GM10266 (cell line): ENCODE results near the gene CALHM2.

ENCODE experiments used
- DNase-seq: peaks from one replicate; pipeline ENCODE4 v3.0.0; 2012; ENCODE audit errors: extremely low spot score
- CTCF ChIP-seq: IDR thresholded peaks from 2 replicates; pipeline ENCODE4 v1.5.1; 2012; ENCODE audit warnings: mild to moderate bottlenecking, low read depth; ENCODE audit not compliant: control insufficient read depth, insufficient read depth; ENCODE audit errors: missing control alignments

The CALHM2 gene

GRCh38 chr10:103448746-103449145, 3.4 kb downstream of the CALHM2 start:
- TF ChIP-seq CTCF, result no peak
- DNase-seq, result no peak

GRCh38 chr10:103447187-103447586, 5.0 kb downstream of the CALHM2 start:
- DNase-seq, result no peak

GRCh38 chr10:103445767-103446567, 6.2 kb downstream of the CALHM2 start:
- TF ChIP-seq CTCF, result no peak
- no peak for DNase-seq

More at GRCh38 chr10:103447187-103447586, 5.0 kb downstream of the CALHM2 start:
- TF ChIP-seq CTCF, result no peak

GRCh38 chr10:103445366-103445765, 6.8 kb downstream of the CALHM2 start:
- TF ChIP-seq CTCF, result no peak
- no peak for DNase-seq

DNA sequence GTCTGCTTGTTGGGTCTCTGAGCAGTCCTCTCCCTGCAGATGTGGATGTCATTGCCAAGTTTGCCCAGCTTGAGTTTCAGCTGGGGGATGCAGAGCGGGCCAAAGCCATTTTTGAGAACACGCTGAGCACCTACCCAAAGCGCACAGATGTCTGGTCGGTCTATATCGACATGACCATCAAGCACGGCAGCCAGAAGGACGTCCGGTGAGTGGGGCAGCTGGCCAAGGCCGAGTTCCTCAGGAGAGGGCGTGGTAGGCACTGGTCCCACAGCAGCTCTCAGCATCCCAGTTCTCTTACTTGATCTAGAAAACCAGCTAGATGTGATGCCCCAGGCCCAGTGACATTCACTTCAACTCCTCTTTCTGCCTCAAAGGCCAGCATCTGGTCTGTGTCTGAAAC, 7.7 kb downstream of the CALHM2 start:
- TF ChIP-seq CTCF, result no peak
- DNase-seq, result no peak

GRCh38 chr10:103443475-103444185, 8.5 kb downstream of the CALHM2 start:
- no peak for DNase-seq
- TF ChIP-seq CTCF, result no peak

DNA sequence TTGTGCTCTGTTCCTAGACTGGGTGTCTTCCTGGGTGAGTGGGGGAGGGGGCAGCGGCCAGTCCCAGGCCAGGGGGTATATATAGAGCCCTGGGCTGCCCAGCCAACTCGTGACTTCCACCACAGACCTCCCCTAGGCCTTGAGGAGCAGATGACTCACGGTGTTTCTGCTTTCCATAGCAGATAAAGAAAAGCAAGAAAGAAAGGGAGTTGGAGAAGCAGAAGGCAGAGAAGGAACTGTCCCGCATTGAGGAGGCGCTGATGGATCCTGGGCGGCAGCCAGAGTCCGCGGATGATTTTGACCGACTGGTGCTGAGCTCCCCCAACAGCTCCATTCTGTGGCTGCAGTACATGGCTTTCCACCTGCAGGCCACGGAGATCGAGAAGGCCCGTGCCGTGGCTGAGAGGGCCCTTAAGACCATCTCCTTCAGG, 10.1 kb downstream of the CALHM2 start:
- no peak for TF ChIP-seq CTCF
- DNase-seq, result no peak
